DMS153 treated with DMSO at 0.1 percent for 48 hours (cell line): ENCODE results near the gene WDR53.
"Not testable (repeated sequence)": the region's sequence is repeated elsewhere in the genome, so short reads cannot be mapped to it uniquely, and the experiment has no call there.

Source experiments
- DNase-seq: peaks from one replicate; lab custom pipeline; 2025; ENCODE audit not compliant: unreplicated experiment; lab: John Stamatoyannopoulos, UW

WDR53 gene

DNA sequence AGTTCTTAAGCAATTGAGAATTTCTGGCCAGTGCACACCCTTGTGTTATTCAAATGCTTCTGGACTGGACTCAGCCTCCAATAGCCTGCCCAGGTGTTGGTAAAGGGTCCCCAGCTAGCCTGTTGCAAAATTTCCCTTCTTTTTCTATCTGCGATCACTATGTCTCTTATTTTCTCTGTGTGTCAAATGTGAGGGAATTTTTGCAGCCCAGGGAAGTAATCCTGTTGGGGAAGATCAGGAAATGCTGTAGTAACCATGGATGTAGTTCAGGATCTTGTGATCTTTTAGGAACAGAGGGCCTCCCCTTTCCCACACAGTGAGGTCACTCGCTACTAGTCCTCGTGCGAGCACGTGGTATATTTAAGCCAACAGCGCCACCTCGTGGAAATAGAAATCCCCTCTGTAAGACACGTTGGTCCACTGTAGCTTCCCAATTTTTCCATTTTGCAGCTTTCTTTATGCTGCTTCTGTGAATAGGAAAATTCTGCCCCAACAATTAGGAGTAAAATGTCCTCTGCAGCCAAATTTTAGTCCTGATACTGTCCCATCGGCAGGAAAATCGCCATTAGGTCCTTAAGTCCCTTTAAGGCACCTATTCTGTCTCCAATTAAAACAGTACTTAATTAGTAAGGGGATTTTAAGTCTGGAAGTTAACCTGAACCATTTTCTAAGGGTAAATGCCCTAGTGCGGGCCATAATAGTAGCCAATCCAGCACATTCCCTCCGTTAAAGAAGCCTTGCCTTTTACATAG lies 49.2 kb downstream of the WDR53 start:
- peak; percentile 47 for DNase-seq

DNA sequence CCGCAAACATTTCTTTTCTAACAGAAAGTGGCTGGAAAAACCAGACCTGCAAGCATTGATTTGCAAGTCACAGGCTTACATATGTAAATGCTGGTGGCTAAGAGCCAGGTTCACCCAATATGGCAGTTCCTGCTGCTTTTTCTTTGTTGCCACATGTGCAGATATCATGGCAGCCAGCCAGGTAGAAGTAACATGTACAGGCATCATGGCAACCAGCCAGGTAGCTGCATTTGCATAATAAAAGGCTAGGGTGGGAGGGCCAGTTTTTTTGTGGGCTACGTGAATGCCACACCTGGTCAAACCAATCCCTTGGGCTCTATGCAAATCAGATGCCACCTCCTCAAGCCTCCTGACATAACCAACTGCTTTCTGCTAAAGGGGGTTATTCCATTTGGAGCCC lies 50.4 kb downstream of the WDR53 start:
- no peak for DNase-seq

- no peak for DNase-seq
Measured at GRCh38 chr3:196517162-196517800, 51.1 kb downstream of the WDR53 start.

DNA sequence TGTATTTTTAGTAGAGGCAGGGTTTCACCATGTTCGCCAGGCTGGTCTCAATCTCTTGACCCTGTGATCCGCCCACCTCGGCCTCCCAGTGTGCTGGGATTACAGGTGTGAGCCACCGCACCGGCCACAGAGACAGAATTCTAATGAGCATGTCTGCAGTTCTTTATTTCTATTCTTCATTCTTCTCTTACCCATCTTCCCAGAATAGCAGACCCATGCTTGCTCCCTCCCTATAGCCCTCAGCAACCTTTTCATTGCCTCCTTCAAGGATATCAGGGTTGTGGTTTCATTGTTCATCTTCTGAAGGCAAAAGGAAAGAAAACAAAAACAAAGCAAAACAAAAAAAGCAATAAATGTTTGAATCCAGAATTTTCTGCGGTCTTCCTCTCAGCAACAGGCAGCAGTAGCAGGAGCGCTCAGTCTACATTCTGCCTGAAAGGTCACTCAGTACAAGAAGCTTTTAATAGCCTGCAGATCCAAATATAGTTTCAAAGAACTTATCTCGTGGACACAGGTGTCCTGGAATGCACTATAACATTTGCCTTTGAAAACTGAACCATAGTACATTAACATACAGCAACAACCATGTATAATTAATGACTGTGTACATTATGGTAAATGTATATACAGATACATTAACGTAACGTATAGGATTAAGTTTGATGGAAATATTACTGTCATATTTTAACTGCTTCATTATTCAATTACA lies 53.3 kb downstream of the WDR53 start, which contains the start of gene SMCO1:
TSS of gene SMCO1 (minus strand) at position 434 of the 709 bp plus-strand sequence. CDS start at position 297, 137 bp downstream.
- DNase-seq: no peak

DNA sequence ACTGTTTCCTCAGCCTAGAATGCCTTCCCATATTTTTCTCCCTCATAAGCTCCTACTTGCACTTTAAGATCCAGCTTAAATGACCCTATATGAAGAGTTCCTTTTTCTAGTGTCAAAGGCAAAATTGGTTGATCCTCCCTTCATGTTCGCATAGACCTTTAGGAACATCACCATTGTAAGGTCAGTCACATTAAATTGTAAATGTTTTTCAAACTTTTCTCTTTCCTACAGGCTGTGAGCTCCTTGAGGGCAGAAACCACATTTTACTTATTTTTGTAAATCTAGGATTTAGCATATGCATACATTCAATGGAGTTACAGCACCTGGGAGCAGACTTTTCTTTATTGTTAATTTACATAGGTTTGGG lies 54.0 kb downstream of the WDR53 start:
- DNase-seq: no peak

DNA sequence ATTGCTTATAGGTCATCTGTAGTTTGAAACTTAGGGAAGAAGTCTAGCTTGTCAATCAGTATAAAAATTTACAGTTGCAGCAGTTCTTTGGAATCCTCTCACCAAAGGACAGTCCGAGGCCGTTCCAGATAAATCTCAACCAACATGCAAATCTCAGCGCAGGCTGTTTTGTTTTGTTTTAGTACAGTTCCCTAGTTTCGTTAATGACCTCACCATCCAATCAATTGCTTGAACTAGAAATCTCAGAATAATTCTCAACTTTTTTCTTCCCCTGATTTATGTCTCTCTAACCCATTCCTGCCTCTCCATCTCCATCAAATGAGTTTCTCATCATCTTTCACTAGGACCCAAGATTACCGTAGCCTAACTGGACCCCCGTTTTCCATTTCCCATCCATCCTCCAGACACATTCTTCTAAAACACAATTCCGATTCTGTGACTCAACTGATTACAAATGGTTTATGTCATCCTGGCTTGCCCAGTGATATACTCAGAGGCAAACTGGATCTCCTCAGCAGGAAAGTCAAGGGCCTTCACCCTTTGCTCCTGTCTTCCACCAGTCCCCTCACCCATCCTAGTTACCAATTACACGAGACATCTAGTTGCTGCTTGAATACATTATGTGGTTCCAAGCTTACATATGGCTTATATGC lies 54.5 kb downstream of the WDR53 start:
- no peak for DNase-seq

DNA sequence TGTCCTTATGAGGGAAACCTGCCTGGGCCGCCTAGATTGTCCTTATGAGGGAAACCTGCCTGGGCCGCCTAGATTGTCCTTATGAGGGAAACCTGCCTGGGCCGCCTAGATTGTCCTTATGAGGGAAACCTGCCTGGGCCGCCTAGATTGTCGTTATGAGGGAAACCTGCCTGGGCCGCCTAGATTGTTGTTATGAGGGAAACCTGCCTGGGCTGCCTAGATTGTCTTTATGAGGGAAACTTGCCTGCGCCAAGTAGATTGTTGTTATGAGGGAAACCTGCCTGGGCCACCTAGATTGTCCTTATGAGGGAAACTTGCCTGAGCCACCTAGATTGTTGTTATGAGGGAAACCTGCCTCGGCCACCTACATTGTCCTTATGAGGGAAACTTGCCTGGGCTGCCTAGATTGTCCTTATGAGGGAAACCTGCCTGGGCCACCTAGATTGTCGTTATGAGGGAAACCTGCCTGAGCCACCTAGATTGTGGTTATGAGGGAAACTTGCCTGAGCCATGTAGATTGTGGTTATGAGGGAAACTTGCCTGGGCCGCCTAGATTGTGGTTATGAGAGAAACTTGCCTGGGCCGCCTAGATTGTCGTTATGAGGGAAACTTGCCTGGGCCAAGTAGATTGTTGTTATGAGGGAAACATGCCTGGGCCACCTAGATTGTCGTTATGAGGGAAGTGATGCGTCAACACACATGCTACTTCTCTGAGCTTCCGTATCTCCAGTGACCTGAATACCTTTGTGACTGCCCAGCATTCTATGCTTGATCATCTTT lies 56.5 kb downstream of the WDR53 start:
- DNase-seq: not testable (repeated sequence)

- DNase-seq: not testable (repeated sequence)
Measured at GRCh38 chr3:196511108-196511507, 57.2 kb downstream of the WDR53 start.

- no peak for DNase-seq
Measured at GRCh38 chr3:196506687-196507086, 61.7 kb downstream of the WDR53 start.

- DNase-seq: no peak
Measured at GRCh38 chr3:196504556-196504955, 63.8 kb downstream of the WDR53 start.
